ENCODE measurements around the gene TMEM120B. TPM values are rescaled to one million over a fixed set of nuclear protein-coding genes. Genes with fewer than 3 reads are reported as not detected.

Gene TMEM120B
- total RNA-seq, 1 experiment from 2014 or later: 22.3 TPM

GRCh38 chr12:121810234-121810817, 97.8 kb downstream of the TMEM120B start:
- BruUV-seq (replicated peaks): no TSS peak
- intact Hi-C loops (cut with micrococcal nuclease; ENCODE audit: unreplicated experiment): no loop called here
- H3K27me3 ChIP-seq (replicated peaks; ENCODE audit: insufficient read depth, low read depth, low read length, poor library complexity): no peaks in the 10 kb centered on the region
- CTCF ChIA-PET: interaction anchor here (0.8 to 2.5 kb wide), 2 partner anchors 13 to 16 kb away, joined by 3 to 82 read pairs; partner anchors contain the start of gene RHOF
- TF ChIP-seq, protein P1, sequence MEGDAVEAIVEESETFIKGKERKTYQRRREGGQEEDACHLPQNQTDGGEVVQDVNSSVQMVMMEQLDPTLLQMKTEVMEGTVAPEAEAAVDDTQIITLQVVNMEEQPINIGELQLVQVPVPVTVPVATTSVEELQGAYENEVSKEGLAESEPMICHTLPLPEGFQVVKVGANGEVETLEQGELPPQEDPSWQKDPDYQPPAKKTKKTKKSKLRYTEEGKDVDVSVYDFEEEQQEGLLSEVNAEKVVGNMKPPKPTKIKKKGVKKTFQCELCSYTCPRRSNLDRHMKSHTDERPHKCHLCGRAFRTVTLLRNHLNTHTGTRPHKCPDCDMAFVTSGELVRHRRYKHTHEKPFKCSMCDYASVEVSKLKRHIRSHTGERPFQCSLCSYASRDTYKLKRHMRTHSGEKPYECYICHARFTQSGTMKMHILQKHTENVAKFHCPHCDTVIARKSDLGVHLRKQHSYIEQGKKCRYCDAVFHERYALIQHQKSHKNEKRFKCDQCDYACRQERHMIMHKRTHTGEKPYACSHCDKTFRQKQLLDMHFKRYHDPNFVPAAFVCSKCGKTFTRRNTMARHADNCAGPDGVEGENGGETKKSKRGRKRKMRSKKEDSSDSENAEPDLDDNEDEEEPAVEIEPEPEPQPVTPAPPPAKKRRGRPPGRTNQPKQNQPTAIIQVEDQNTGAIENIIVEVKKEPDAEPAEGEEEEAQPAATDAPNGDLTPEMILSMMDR (conservative IDR thresholded peaks at IDR 0.05; ENCODE audit: low read depth, low read length): no peak
- no peak for TF ChIP-seq EZH2 (IDR thresholded peaks at IDR 0.05; ENCODE audit: borderline replicate concordance, low read depth, low read length, poor library complexity, severe bottlenecking)
- no peak overlapping the region for H3K4me3 ChIP-seq (ENCODE audit: low read depth, low read length, poor library complexity, severe bottlenecking)
- no peaks in the 10 kb centered on the region for H3K9me3 ChIP-seq (ENCODE audit: low read depth, low read length, poor library complexity, severe bottlenecking)
- no peak for DNase-seq (ENCODE audit: low spot score)
- POLR2A ChIA-PET (ENCODE audit: low non-redundant PET): interaction anchor here (0.6 to 1.6 kb wide), 3 partner anchors 7 to 124 kb away, joined by 3 to 7 read pairs (median 3); no protein-coding TSS in a partner anchor
- peaks cover 42% of the 10 kb centered on the region for H3K36me3 ChIP-seq (ENCODE audit: insufficient read depth, low read length, poor library complexity, severe bottlenecking)
- no peak overlapping the region for H3K27ac ChIP-seq (ENCODE audit: low read depth, low read length, poor library complexity, severe bottlenecking)
- H3K4me1 ChIP-seq (ENCODE audit: insufficient read depth, low read length, poor library complexity, severe bottlenecking): peaks cover 33% of the 10 kb centered on the region

GRCh38 chr12:121810833-121811433, 98.4 kb downstream of the TMEM120B start:
- H3K9me3 ChIP-seq (ENCODE audit: low read depth, low read length, poor library complexity, severe bottlenecking): no peaks in the 10 kb centered on the region
- no peak for DNase-seq (ENCODE audit: low spot score)
- H3K27me3 ChIP-seq (replicated peaks; ENCODE audit: insufficient read depth, low read depth, low read length, poor library complexity): no peaks in the 10 kb centered on the region
- intact Hi-C loops (cut with micrococcal nuclease; ENCODE audit: unreplicated experiment): no loop called here
- no TSS peak for BruUV-seq (replicated peaks)
- H3K27ac ChIP-seq (ENCODE audit: low read depth, low read length, poor library complexity, severe bottlenecking): peak overlapping the region; percentile 13
- TF ChIP-seq, protein P1 (conservative IDR thresholded peaks at IDR 0.05; ENCODE audit: low read depth, low read length): no peak
- TF ChIP-seq EZH2 (IDR thresholded peaks at IDR 0.05; ENCODE audit: borderline replicate concordance, low read depth, low read length, poor library complexity, severe bottlenecking): no peak
- CTCF ChIA-PET: interaction anchor here (0.5 to 2.5 kb wide), 5 partner anchors 13 to 111 kb away, joined by 3 to 82 read pairs (median 4); partner anchors contain the start of gene RHOF
- H3K4me3 ChIP-seq (ENCODE audit: low read depth, low read length, poor library complexity, severe bottlenecking): peak overlapping the region; percentile 38
- H3K36me3 ChIP-seq (ENCODE audit: insufficient read depth, low read length, poor library complexity, severe bottlenecking): peaks cover 48% of the 10 kb centered on the region
- H3K4me1 ChIP-seq (ENCODE audit: insufficient read depth, low read length, poor library complexity, severe bottlenecking): peaks cover 30% of the 10 kb centered on the region
- POLR2A ChIA-PET (ENCODE audit: low non-redundant PET): interaction anchor here (0.6 to 1.6 kb wide), 5 partner anchors 8 to 1156 kb away, joined by 3 to 7 read pairs (median 3); partner anchors contain the start of gene ABCB9

DNA sequence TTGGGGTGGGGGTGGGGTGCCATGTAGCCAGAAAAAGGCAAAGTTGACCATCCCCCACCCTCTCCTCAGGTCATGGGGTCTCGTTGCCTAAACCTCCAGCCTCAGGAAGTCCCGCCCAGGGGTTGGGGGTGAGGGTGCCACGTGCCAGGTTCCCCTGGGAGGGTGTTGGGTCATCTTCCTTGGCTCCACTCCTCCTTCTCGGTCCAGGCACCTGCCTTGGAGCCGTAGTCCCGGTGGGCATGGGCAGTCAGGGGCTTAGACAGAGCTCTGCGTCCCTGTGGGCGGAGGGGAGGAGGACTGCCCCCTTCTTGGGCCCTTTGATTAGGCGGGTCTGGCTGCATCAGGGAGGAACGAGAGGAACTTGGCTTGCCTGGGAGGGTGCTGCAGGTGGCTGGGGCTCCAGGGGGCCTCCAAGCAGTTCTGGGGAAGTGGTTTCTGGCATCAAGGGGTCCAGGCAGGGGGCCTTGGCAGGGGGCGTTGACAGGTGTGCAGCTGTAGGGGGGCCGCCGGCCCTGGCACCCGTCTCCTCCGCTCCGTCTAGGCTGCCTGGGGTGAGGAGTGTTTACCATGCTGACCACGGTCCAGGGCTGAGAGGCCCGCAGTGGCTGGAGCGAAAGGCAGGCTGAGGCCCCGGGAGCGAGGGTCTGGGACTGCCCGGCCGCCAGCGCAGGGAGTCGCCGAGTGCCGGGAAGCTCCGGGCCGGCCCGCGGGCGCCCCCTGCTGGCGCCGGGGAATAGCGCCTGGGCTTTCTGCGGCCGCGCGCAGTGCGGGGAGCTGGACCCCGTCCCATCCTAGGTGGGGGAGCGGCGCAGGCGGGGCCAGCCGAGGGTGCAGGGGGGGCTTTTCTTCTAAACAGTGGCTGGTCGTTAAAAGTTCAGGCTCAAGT, 99.1 kb downstream of the TMEM120B start:
- Histone ChIP-seq H3K36me3 (ENCODE audit: insufficient read depth, low read length, poor library complexity, severe bottlenecking) (peaks cover 55% of the 10 kb centered on the region), H3K9me3 (ENCODE audit: low read depth, low read length, poor library complexity, severe bottlenecking) (no peaks in the 10 kb centered on the region), H3K27me3 (replicated peaks; ENCODE audit: insufficient read depth, low read depth, low read length, poor library complexity) (no peaks in the 10 kb centered on the region), H3K4me3 (ENCODE audit: low read depth, low read length, poor library complexity, severe bottlenecking) (peak overlapping the region; percentile 38), H3K27ac (ENCODE audit: low read depth, low read length, poor library complexity, severe bottlenecking) (peak overlapping the region; percentile 47), H3K4me1 (ENCODE audit: insufficient read depth, low read length, poor library complexity, severe bottlenecking) (peaks cover 23% of the 10 kb centered on the region)
- CTCF ChIA-PET: interaction anchor here (0.5 to 2.5 kb wide), 13 partner anchors 12 to 595 kb away, joined by 3 to 82 read pairs (median 4); partner anchors contain the start of genes RHOF and TMEM120B
- TF ChIP-seq EZH2 (IDR thresholded peaks at IDR 0.05; ENCODE audit: borderline replicate concordance, low read depth, low read length, poor library complexity, severe bottlenecking): no peak
- TF ChIP-seq, protein P1 (conservative IDR thresholded peaks at IDR 0.05; ENCODE audit: low read depth, low read length): peak; percentile 83
- peak; percentile 73 for DNase-seq (ENCODE audit: low spot score)
- intact Hi-C loops (cut with micrococcal nuclease; ENCODE audit: unreplicated experiment): loop anchor here (1.0 kb wide), 1 partner anchor 16 kb away; no protein-coding TSS in a partner anchor
- POLR2A ChIA-PET (ENCODE audit: low non-redundant PET): interaction anchor here (0.6 to 1.6 kb wide), 2 partner anchors 9 to 1155 kb away, joined by 4 to 7 read pairs; partner anchors contain the start of gene ABCB9
- BruUV-seq (replicated peaks): no TSS peak

Data from A673 (cell line).